GM12872 (cell line): Measurements from ENCODE around the gene ARHGAP10.

ENCODE experiments used
- TF ChIP-seq, protein P1 (sequence below): IDR thresholded peaks from 3 replicates; pipeline ENCODE4 v1.5.1; 2011; ENCODE audit warnings: low read depth, mild to moderate bottlenecking, low read length, moderate library complexity; ENCODE audit not compliant: insufficient read depth

Gene ARHGAP10

DNA sequence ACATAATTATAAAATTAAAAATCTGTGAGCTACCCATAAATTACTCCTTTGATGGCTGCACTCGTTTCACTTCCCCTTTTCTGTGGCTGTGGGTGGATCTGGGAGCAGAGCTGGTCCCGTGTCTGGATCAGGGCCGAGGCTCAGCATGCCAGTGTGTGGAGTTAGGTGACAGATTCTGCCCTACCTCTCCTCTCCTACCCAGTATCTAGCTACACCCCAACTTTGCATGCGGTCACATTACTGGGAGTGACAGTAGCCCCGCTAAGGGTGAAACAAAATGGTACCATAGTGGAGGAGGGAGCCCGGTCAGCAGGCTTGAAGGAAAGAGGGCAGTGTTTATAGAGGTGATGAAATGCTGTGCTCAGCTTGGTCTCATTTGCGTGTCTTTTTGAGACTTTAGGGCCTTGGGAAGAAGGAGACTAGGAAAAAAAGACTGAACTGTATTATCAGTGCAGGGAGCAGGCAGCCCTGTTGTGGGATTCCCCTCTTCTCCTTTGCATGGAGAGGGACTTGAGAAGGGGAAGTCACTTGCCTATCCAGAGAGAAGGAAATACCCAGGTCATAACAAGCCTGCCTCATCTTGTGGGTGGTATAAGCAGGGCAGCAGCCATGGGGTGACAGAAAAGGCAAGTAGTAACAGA lies 48.4 kb downstream of the ARHGAP10 start:
- TF ChIP-seq, protein P1, sequence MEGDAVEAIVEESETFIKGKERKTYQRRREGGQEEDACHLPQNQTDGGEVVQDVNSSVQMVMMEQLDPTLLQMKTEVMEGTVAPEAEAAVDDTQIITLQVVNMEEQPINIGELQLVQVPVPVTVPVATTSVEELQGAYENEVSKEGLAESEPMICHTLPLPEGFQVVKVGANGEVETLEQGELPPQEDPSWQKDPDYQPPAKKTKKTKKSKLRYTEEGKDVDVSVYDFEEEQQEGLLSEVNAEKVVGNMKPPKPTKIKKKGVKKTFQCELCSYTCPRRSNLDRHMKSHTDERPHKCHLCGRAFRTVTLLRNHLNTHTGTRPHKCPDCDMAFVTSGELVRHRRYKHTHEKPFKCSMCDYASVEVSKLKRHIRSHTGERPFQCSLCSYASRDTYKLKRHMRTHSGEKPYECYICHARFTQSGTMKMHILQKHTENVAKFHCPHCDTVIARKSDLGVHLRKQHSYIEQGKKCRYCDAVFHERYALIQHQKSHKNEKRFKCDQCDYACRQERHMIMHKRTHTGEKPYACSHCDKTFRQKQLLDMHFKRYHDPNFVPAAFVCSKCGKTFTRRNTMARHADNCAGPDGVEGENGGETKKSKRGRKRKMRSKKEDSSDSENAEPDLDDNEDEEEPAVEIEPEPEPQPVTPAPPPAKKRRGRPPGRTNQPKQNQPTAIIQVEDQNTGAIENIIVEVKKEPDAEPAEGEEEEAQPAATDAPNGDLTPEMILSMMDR, result no peak

DNA sequence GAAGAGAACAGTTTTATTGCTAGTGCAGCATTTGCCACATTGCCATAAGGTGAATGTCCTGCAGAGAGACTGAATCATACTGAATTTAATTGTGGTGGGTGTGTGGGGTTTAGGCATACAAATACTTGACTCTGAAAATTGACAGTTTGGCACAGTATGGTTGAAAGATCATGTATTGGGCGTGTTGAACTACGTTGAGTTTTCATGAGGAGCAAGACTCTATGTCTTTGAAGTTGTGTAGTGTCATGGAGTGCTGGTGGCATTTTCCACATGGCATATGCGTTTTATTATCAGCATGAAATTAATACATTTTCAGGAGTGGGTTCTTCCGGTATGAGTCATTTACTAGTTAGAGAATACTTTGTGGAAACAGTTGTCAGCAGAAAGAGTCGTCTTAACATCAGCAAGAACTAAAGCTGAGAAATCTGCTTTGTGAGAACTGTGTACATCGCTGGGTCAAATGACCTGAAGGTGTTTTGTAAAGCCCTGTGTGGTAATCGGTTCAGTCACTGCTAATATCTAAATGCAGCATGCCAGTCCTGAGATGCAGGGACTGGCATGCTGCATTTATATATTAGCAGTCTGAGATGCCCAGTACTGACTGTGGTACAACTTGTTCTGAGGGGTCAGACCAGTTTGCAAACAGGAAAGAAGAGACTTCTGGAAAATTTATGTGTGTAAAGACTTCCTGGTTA lies 50.3 kb downstream of the ARHGAP10 start:
- TF ChIP-seq, protein P1, result no peak

DNA sequence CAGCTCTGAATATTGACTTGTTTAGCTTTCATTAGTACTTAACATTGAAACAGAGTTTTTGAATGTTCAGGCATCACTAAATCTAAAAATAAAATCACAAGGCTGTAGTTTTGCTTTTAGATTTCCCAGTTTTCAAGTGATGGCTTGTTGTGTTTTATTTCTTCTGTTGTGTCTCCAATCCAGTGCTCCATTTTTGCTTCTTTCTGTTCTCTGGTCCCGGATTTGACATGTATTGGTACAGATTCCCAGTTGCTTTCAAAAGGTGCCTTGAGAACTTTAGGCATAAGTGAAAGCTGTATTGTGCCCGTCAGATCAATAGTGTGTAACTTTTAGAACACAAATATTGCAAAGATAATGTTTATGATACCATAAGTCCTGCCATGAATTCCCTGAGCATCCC lies 53.2 kb downstream of the ARHGAP10 start:
- TF ChIP-seq, protein P1, result no peak

DNA sequence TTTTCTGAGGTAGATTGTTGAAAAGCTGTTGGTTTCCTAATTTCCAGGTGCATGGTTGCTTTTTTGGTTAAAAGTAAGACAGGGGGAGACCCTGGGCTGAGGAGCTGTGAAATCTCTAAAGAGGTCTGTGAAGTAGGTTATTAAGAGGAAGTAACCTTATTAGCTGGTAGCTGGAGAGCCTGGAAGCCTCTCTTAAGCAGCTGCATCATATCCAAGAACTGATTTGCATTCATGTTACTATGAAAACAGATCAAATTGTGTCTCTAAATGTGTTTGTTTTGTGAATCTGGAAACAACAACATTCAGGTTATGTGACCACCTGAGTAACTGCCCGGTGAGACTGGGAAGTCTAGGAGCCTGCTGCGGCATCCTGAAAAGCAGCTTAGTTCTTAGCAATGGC lies 54.1 kb downstream of the ARHGAP10 start:
- TF ChIP-seq, protein P1, result no peak

DNA sequence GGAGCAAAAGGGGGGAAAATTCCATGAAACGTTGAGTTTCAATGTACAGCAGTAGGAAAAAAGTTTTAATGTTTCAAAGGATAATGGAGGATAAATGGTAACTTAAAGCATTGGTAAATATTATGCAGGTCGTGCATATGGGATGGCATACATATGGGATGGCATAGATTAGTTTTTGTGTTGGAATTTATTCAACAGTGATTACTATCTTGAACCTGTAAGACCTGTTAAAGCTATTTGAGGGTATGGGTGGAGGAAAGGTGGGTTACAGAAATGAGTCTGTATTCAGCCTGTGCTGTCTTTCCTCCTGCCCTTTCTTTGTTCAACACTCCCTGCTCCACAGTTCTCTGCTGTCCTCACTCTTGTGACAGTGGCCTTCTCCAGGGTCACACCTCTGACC lies 54.6 kb downstream of the ARHGAP10 start:
- TF ChIP-seq, protein P1, result no peak

DNA sequence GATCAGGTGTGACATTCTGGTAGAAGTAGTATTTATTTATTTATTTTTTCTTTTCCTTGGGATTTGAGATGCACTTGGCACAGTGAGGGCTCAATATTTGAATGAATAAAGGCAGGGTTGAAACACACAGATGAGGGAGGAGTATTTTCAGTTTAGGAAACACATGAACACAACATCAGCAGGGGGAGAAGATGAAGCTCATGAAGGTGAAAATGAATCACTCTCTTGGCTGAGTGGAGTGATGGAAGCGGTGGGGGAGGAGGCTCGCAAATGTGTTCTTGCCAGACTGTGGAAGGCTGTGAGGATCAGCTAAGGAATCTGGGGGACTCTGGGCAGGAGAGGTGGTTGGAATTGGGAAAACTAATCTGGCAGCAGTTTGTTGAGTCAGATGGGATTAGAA lies 55.3 kb downstream of the ARHGAP10 start:
- TF ChIP-seq, protein P1, result no peak

DNA sequence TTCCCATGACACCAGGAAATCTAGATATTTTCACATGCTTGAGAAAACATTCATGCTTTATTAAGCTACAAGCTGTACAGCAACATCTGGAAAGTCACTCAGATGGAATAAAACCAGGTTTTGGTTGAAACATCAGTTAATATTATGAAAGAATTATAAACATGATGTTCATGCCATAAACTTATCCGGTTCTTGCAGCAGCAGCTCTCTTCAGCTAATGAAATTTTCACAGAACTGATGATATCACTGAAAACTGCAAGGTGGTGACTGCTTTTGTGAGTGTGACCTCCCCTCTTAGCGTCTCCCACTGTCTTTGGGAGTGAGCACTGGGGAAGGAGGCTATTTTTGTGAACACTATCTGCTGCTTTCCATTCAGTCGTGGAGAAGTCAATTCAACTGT lies 56.9 kb downstream of the ARHGAP10 start:
- TF ChIP-seq, protein P1, result no peak
